Endothelial cell of umbilical vein (primary cell): ENCODE results near the gene PSG1. TPM values are rescaled to one million over a fixed set of nuclear protein-coding genes. Genes with fewer than 3 reads are reported as not detected.
"Not testable (repeated sequence)": the region's sequence is repeated elsewhere in the genome, so short reads cannot be mapped to it uniquely, and the experiment has no call there.

Experiments
- BruUV-seq: library from RNA; stranded (reverse); fragments of 400-500 nt; replicated peaks from 2 replicates; lab custom pipeline; 2021; lab: Mats Ljungman, UMichigan
- CTCF ChIA-PET: fragments of 300-600, 350-600 bp; sonication (Branson Sonifier 250); formaldehyde crosslinking; loops from one replicate; lab custom pipeline; 2021; ENCODE audit warnings: antibody characterized with exemption, inconsistent platforms; lab: Charles Lee
- POLR2A ChIA-PET: fragments of 300-600, 350-600 bp; sonication (Branson Sonifier 250); formaldehyde crosslinking; loops from one replicate; lab custom pipeline; 2021; ENCODE audit warnings: antibody characterized with exemption, inconsistent platforms; lab: Charles Lee
- DNase-seq: peaks from one replicate; pipeline ENCODE4 v3.0.0-alpha.2; 2011; ENCODE audit warnings: low read depth, low spot score
- FAIRE-seq: peaks from 2 replicates; lab custom pipeline; 2011; peaks lifted over from hg19 to GRCh38; lab: Jason Lieb, UNC
- H2AFZ ChIP-seq: 2 replicates; pipeline ENCODE4 v1.6.0; 2012; ENCODE audit warnings: low read depth, low read length, control low read depth, inconsistent platforms
- H3K27ac ChIP-seq: 2 replicates; pipeline ENCODE4 v1.5.1; 2011; ENCODE audit warnings: low read depth, mild to moderate bottlenecking, control low read depth, low read length, moderate library complexity; ENCODE audit not compliant: insufficient read depth
- H3K27me3 ChIP-seq, 2 experiments: 2 replicates each; pipeline versions ENCODE4 v1.6.0 to v1.6.1; 2011; ENCODE audit warnings: low read length in 2 of 2, mixed read lengths in 1 of 2; ENCODE audit not compliant: control insufficient read depth in 2 of 2, insufficient read depth in 2 of 2
- H3K36me3 ChIP-seq, 2 experiments: 2 replicates in 1 of 2; 3 replicates in 1 of 2; pipeline ENCODE4 v1.5.1; 2011; ENCODE audit warnings: low read length in 2 of 2, mild to moderate bottlenecking in 1 of 2, moderate library complexity in 1 of 2; ENCODE audit not compliant: control insufficient read depth in 2 of 2, insufficient read depth in 2 of 2; ENCODE audit errors: extremely low read depth in 1 of 2
- H3K4me1 ChIP-seq: 3 replicates; pipeline ENCODE4 v1.5.1; 2011; ENCODE audit warnings: mild to moderate bottlenecking, low read length; ENCODE audit not compliant: control insufficient read depth, insufficient read depth; ENCODE audit errors: extremely low read depth
- H3K4me2 ChIP-seq: 2 replicates; pipeline ENCODE4 v1.6.1; 2011; ENCODE audit warnings: low read length, control low read depth, mixed read lengths; ENCODE audit not compliant: insufficient read depth
- H3K4me3 ChIP-seq, 3 experiments: fragments of 200-600 bp in 1 of 3; sonication (generic), shearing (Covaris generic) in 1 of 3; replicated peaks in 1 of 3; 2 replicates each; pipeline ENCODE4 v1.5.1; 2011 to 2016; ENCODE audit warnings: control low read depth in 3 of 3, low read length in 3 of 3, mild to moderate bottlenecking in 2 of 3, inconsistent platforms in 1 of 3, low read depth in 1 of 3, moderate library complexity in 1 of 3; ENCODE audit not compliant: insufficient read depth in 1 of 3
- H3K79me2 ChIP-seq: 2 replicates; pipeline ENCODE4 v1.6.0; 2012; ENCODE audit warnings: low read length, inconsistent platforms; ENCODE audit not compliant: control insufficient read depth, insufficient read depth
- H3K9ac ChIP-seq: replicated peaks from 2 replicates; pipeline ENCODE3; 2011; ENCODE audit warnings: low read length, control low read depth; ENCODE audit not compliant: insufficient read depth; ENCODE audit errors: extremely low read depth
- H3K9me1 ChIP-seq: replicated peaks from 3 replicates; pipeline ENCODE4 v1.6.0; 2011; ENCODE audit warnings: mild to moderate bottlenecking, low read length; ENCODE audit not compliant: control insufficient read depth, insufficient read depth; ENCODE audit errors: extremely low read depth
- H3K9me3 ChIP-seq: replicated peaks from 2 replicates; pipeline ENCODE4 v1.5.1; 2012; ENCODE audit warnings: low read length, inconsistent platforms; ENCODE audit not compliant: control insufficient read depth, insufficient read depth
- H4K20me1 ChIP-seq: replicated peaks from 2 replicates; pipeline ENCODE3; 2011; ENCODE audit warnings: mild to moderate bottlenecking, low read length; ENCODE audit not compliant: control insufficient read depth, insufficient read depth; ENCODE audit errors: extremely low read depth
- EZH2 ChIP-seq: IDR thresholded peaks from 2 replicates; pipeline ENCODE4 v1.6.1; 2012; ENCODE audit warnings: borderline replicate concordance, low read depth, mild to moderate bottlenecking, moderate library complexity, low read length, inconsistent platforms; ENCODE audit not compliant: severe bottlenecking
- FOS ChIP-seq: IDR thresholded peaks from 2 replicates; pipeline ENCODE4 v1.6.1; 2011; ENCODE audit warnings: mild to moderate bottlenecking, low read length, moderate library complexity, borderline replicate concordance; ENCODE audit not compliant: insufficient read depth
- GATA2 ChIP-seq: IDR thresholded peaks from 2 replicates; pipeline ENCODE4 v1.7.0; 2011; ENCODE audit warnings: low read depth, mild to moderate bottlenecking, moderate library complexity, mixed read lengths, low read length; ENCODE audit not compliant: insufficient read length, insufficient read depth
- MYC ChIP-seq: IDR thresholded peaks from one replicate; pipeline ENCODE4 v1.6.1; 2011; ENCODE audit warnings: mild to moderate bottlenecking, low read depth, low read length
- POLR2AphosphoS5 ChIP-seq: IDR thresholded peaks from 2 replicates; pipeline ENCODE4 v1.6.1; 2012; ENCODE audit warnings: low read depth, mild to moderate bottlenecking, control low read depth, low read length, moderate library complexity; ENCODE audit not compliant: insufficient read depth
- dilution Hi-C: fragments of 300-500 bp; cut with MboI; formaldehyde crosslinking; loops from one replicate; pipeline ENCODE4 v1.15.0; 2019; ENCODE audit warnings: low sequenced_read_pairs; ENCODE audit not compliant: extremely low pct_ligation_motif_present
- intact Hi-C: fragments of 100-400 bp; cut with micrococcal nuclease; formaldehyde crosslinking; loops from one replicate; pipeline ENCODE4 v1.10.0; 2022
- polyA plus RNA-seq, 4 experiments: library from polyadenylated mRNA; depleted of rRNA in 3 of 4; stranded (reverse) in 3 of 4; unstranded in 1 of 4; fragments of >200 nt; gene quantifications; 2 replicates each; pipeline versions ENCODE4 v1.2.1 to v1.2.3, GENCODE V29; 2011 to 2012; ENCODE audit warnings: missing spikeins in 1 of 4
- total RNA-seq: library from RNA; stranded (reverse); gene quantifications from 2 replicates; pipeline ENCODE4 v1.2.3, GENCODE V29; 2021
- TF ChIP-seq, protein P1 (sequence below), 2 donors: IDR thresholded peaks; 1 replicate in 1 of 2; 2 replicates in 1 of 2; pipeline ENCODE4 v1.5.1; 2011; ENCODE audit warnings: low read length in 2 of 2, mild to moderate bottlenecking in 2 of 2, moderate library complexity in 2 of 2, control low read depth in 1 of 2, inconsistent platforms in 1 of 2, low read depth in 1 of 2; ENCODE audit not compliant: insufficient read depth in 1 of 2; ENCODE audit errors: extremely low read depth in 1 of 2

Gene PSG1
- total and polyA plus RNA-seq, 2 donors (not counting 3 experiments of a cell fraction or from before 2014, with no cell fraction given) = not detected

- Histone ChIP-seq H3K4me3 (no peak overlapping the region), H3K36me3 (no peaks in the 10 kb centered on the region), H4K20me1 (no peaks in the 10 kb centered on the region), H3K9ac (no peak overlapping the region), H3K27ac (no peak overlapping the region), H3K27me3 (no peaks in the 10 kb centered on the region), H3K9me1 (no peaks in the 10 kb centered on the region), H3K4me2 (no peak overlapping the region), H3K79me2 (no peaks in the 10 kb centered on the region), H2AFZ (no peak overlapping the region), H3K4me1 (no peaks in the 10 kb centered on the region), H3K9me3 (no peaks in the 10 kb centered on the region)
- CTCF ChIA-PET = no interaction called here
- POLR2A ChIA-PET = no interaction called here
- intact Hi-C loops = loop anchor here (10.0 kb wide), 1 partner anchor 125 kb away; no protein-coding TSS in a partner anchor
- dilution Hi-C loops = no loop called here
- FAIRE-seq (no peak), DNase-seq (no peak)
- BruUV-seq = no TSS peak
- TF ChIP-seq FOS (no peak), GATA2 (no peak), MYC (no peak), EZH2 (no peak), POLR2AphosphoS5 (no peak)
- TF ChIP-seq, protein P1, sequence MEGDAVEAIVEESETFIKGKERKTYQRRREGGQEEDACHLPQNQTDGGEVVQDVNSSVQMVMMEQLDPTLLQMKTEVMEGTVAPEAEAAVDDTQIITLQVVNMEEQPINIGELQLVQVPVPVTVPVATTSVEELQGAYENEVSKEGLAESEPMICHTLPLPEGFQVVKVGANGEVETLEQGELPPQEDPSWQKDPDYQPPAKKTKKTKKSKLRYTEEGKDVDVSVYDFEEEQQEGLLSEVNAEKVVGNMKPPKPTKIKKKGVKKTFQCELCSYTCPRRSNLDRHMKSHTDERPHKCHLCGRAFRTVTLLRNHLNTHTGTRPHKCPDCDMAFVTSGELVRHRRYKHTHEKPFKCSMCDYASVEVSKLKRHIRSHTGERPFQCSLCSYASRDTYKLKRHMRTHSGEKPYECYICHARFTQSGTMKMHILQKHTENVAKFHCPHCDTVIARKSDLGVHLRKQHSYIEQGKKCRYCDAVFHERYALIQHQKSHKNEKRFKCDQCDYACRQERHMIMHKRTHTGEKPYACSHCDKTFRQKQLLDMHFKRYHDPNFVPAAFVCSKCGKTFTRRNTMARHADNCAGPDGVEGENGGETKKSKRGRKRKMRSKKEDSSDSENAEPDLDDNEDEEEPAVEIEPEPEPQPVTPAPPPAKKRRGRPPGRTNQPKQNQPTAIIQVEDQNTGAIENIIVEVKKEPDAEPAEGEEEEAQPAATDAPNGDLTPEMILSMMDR (IDR thresholded peaks at IDR 0.05; ENCODE audit: extremely low read depth in 1 of 2, insufficient read depth in 1 of 2, low read depth in 1 of 2, low read length in 2 of 2) = no peak
These were observed 40.2 kb upstream of the PSG1 start for GRCh38 chr19:42919757-42920079.

GRCh38 chr19:42919070-42919756 lies 39.7 kb upstream of the PSG1 start:
- dilution Hi-C loops = not testable (repeated sequence)

GRCh38 chr19:42918377-42919069 lies 39.0 kb upstream of the PSG1 start:
- POLR2A ChIA-PET, BruUV-seq, H3K9ac ChIP-seq, H3K4me3 ChIP-seq, H3K9me1 ChIP-seq, CTCF ChIA-PET, H3K27ac ChIP-seq, H2AFZ ChIP-seq, H4K20me1 ChIP-seq, H3K4me2 ChIP-seq, H3K36me3 ChIP-seq, H3K79me2 ChIP-seq, intact Hi-C loops, H3K9me3 ChIP-seq, dilution Hi-C loops, H3K4me1 ChIP-seq, FAIRE-seq, H3K27me3 ChIP-seq, DNase-seq: not testable (repeated sequence)

More at GRCh38 chr19:42919070-42919756, 39.7 kb upstream of the PSG1 start:
- DNase-seq, BruUV-seq, H3K4me1 ChIP-seq, CTCF ChIA-PET, H3K9ac ChIP-seq, POLR2A ChIA-PET, H3K9me1 ChIP-seq, H4K20me1 ChIP-seq, H3K27ac ChIP-seq, H2AFZ ChIP-seq, H3K4me3 ChIP-seq, FAIRE-seq, intact Hi-C loops, H3K79me2 ChIP-seq, H3K9me3 ChIP-seq, H3K27me3 ChIP-seq, H3K4me2 ChIP-seq, H3K36me3 ChIP-seq: not testable (repeated sequence)
